SH-SY5Y (cell line): ENCODE data around the gene F9.

Experiments used
- GATA2 ChIP-seq: IDR thresholded peaks from 2 replicates; pipeline ENCODE4 v1.6.1; 2011; ENCODE audit warnings: mild to moderate bottlenecking, low read depth, low read length
- GATA3 ChIP-seq: IDR thresholded peaks from 2 replicates; pipeline ENCODE4 v1.6.1; 2011; ENCODE audit warnings: low read depth, mild to moderate bottlenecking, low read length, moderate library complexity

The F9 gene

DNA sequence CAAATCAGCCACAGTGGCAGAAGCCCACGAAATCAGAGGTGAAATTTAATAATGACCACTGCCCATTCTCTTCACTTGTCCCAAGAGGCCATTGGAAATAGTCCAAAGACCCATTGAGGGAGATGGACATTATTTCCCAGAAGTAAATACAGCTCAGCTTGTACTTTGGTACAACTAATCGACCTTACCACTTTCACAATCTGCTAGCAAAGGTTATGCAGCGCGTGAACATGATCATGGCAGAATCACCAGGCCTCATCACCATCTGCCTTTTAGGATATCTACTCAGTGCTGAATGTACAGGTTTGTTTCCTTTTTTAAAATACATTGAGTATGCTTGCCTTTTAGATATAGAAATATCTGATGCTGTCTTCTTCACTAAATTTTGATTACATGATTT is at the start of gene F9:
TSS of gene F9 (plus strand) at position 190 of the 400 bp plus-strand sequence. CDS start at position 216, 26 bp downstream.
- no peak for TF ChIP-seq GATA3
- no peak for TF ChIP-seq GATA2

DNA sequence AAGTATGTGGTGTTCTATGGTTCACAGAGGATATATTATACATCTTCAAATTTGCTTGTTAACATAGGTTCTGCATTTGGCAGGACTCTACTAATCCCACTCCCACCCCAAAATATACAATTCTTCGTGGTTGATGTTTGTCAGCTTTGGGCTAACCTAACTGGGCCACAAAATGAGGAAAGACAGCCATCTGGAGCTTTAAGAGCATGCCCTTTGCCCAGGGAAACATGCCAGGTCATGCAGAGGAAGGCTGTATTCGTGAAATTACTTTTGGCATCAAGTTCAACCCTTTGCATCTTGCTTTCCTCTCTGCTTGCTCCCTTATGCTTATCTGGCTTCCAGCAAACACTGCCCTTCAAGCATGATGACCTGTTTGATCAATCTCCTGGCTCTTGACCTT is 46.8 kb upstream of the F9 start:
- TF ChIP-seq GATA3 (no peak), GATA2 (no peak)

DNA sequence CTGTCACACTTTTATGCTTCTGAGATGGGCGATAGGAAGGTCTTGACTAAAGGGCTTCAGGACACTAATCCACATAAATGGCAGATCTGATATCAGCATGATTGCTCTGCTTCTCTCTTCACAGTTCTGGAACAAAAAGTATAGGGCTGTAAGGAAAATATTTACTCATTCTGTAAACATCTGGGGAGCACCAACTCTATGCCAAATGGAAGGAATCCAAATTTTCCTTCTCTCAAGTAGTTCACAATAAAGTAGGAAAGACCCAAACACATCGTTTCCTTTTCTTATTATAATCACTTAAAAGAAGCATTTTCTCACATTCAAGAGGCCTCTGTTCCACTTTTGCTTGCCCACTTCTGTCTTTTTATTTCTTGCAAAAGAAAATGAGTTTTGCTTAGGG is 45.9 kb upstream of the F9 start:
- TF ChIP-seq GATA2, result no peak
- TF ChIP-seq GATA3, result no peak

DNA sequence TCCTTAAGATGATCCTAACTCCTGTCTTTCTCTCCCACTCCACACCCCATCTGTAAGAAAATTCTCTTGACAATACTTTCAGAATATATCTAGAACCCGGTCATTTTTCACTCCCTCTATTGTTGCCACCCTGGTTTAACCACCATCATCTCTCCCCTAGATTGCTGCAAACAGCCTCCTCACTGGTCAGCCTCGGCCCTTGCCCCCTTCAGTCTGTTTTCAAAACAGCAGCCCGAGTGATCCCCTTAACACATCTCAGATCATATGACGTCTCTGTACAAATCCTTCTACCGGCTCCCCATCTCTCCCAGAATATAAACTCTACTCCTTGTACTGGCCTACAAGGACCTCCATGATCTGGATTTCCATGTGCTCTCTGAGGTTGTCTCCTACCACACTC is 35.2 kb upstream of the F9 start:
- TF ChIP-seq GATA2, result no peak
- no peak for TF ChIP-seq GATA3

DNA sequence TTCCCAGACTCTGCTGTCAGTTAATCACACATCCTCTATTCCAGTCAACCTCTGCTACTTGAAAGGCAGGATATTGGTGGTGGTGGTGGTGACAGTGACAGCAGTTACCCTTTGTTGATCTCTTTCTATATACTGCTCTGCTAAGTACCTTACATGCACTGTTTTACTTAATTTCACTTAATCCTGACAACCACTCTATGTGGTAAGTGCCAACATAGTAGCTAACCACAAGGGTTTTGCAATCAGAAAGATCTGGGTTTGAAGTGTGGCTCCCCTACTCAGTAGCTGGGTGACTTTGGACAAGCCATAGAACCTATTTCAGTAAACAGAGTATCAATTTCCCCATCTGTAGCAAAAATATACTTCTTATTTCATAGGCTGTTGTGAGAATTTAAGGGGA is 24.2 kb upstream of the F9 start:
- TF ChIP-seq GATA3 (no peak), GATA2 (no peak)

DNA sequence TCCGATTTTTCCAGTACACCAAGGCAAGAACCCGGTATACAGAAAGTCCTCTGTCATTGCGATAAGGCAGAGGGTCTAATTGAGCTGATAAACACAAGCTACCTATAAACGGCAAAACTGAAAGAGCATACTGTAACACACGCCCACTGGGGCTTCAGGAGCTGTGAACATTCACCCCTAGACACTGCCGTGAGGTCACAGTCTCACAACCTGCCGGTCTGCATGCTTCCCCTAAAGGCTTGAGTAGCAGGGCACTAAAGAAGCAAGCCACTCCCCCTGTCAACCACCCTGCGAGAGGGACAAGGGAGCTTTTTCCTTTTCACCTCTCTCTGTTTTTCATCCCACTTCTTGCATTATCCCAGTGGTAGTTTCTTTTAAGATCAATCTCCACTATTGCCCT is 22.4 kb upstream of the F9 start:
- TF ChIP-seq GATA3 (no peak), GATA2 (no peak)

DNA sequence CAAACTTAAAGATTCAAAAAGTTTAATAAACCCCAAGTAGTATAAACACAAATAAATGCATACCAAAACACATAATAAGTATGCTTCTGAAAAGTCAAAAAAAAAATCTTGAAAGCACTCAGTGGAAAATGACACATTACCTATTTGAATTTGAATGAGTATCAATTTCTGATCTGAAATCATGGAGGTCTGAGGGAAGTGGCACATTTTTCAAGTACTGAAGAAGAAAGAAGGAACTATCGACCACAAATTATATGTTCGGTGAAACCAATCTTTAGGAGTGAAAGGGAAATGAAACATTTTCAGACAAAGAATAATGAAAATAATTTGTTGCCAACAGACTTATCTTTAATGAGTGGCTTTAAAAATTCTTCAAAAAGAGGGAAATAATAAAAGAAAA is 12.1 kb upstream of the F9 start:
- TF ChIP-seq GATA3, result no peak
- TF ChIP-seq GATA2, result no peak

DNA sequence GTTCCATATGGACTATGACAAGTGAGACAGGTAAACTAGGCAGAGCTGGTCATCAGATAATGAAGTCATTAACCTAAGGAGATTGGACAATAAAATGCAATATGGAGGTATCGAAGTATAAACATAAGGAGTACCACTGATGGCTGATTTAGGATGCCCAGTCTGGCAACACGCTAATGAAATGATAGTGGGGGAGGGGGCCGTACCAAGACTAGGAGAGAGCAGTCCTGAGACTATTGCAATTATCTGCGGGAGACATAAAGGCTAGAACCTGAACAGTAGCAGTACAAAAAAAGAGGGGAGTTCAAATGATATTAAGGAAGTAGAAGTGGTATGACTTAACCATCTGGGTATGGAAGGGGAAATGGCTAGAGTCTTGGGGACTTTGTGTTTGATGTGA is 2.3 kb downstream of the F9 start:
- TF ChIP-seq GATA3, result no peak
- no peak for TF ChIP-seq GATA2

DNA sequence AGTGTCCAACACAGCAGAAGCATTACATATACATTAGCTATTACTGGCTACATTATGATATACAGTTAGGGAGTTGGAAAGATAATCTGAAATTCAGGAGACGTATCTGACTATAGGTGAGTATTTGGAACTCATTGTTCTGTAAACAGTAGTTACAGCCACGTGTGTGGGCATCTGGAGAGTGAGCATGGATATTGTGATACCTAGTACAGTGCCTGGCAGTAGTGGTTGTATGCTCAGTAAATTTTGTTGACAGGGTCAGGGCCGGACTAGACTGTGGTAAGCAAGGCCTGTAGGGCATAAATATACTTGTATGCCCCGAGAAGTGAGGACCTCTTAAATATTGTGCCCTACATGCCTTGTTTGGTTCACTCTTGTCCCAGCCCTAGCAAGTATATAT is 2.9 kb downstream of the F9 start:
- TF ChIP-seq GATA3 (no peak), GATA2 (no peak)

DNA sequence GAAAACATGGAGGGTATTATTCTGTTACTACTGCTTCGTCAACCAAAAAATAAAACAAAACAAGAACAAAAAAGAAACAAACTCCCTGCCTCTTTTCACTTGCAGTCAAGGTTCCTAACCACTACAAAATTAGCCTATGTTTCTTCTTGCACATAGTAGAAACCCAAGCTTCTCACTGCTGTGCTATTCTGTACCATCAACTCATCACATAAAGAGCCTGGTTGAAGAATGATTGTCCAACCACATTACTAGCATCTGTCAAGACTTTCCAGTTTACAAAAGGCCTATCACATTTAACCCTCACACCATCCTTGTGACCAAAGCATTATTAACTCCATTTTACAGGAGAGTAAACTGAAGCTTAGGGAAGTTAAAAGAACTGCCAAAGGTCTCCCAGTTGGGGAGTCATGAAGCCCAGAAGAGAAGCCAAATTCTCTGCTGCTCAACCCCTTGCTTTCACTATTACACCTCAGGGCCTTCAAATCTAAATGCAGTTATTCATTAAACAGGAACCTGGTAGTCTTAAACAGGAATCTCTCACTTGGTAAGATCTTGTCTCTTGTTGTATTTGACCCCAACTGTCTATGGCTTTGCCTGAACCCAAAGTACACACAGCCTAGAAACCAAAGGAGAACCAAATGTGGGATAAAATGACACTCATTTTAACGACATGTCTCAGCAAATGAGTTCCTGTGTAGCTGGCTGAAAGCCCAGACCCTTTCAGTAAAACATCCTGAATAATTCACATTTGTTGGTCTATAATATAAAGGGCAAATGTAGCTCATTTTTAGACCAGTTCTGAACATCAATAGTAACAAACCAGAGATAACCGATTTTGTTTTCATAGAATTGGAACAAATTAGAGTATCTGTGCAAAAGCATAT is 8.6 kb downstream of the F9 start:
- TF ChIP-seq GATA3 (no peak), GATA2 (no peak)

DNA sequence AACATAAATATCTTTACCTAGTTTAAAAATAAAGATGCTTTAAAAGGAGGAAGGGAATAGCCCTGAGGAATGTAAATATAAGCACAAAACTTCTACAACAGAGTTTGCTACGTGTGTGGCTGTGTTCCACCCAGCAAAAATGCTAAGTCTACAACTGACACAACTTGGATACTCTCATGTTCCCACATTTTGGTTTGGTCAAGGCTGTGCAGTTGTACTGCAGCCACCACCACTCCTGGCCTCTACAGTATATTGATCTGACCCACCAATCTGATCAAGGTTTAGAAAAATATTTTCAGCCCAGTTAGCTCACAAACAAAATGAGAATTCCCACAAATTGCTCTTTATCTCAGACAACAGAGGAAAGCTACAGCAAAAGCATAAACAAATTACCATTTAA is 12.1 kb downstream of the F9 start:
- no peak for TF ChIP-seq GATA3
- no peak for TF ChIP-seq GATA2

DNA sequence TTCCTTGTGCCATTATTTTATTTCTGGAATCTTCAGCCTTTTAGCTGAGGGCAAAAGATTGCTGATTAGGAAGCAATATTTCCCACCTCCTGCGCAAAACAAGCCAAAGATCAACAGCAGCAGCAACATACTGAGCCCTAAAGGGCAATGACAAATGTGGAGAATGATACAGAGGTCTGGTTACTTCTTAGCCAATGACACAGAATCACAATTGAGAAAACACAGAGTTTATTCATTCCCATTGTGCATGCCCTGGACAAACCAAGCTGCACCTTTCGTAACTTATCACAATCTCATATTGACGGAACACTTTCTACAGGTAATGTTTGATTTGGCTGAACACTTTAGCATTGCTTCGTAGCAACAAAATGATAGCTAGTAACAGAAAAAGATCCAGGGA is 13.4 kb downstream of the F9 start:
- no peak for TF ChIP-seq GATA3
- TF ChIP-seq GATA2, result no peak

DNA sequence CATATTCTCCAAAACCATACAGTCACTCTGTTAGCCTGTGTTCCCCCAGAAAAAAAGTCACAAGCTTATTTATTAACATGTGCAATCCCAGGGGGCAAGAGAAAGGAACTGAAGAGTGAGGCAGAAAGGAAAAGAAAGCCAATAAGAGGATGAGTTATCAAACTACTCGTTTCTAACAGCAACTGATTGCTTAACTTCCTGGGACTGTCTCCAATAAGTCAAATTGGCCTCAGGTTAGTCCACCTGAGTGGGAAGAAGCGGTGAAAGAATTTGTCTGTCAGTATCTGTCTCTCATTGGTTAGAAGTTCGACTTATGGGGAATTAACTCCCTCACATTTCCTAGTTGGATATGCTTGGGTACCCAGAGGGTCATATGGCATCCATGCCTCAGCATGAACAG is 14.1 kb downstream of the F9 start:
- TF ChIP-seq GATA3 (no peak), GATA2 (no peak)

DNA sequence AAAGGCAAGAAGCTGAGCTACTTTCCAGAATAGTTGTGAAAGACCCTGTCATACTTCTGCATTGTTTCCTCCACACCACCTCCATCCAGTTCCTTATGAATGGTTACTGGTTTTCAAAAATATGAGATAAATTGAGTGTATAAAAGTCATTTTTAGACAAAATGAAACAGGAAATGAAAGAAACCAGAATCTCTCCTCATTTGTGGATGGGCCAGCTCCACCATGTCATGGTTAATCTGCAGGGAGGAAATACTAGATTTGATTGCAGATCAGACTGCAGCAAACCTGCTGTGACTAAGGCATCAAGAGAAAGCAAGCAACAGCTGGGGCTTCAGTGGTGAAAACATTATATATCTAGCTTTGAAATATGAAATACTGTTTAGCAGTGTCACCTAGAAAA is 23.8 kb downstream of the F9 start:
- no peak for TF ChIP-seq GATA2
- TF ChIP-seq GATA3, result no peak

DNA sequence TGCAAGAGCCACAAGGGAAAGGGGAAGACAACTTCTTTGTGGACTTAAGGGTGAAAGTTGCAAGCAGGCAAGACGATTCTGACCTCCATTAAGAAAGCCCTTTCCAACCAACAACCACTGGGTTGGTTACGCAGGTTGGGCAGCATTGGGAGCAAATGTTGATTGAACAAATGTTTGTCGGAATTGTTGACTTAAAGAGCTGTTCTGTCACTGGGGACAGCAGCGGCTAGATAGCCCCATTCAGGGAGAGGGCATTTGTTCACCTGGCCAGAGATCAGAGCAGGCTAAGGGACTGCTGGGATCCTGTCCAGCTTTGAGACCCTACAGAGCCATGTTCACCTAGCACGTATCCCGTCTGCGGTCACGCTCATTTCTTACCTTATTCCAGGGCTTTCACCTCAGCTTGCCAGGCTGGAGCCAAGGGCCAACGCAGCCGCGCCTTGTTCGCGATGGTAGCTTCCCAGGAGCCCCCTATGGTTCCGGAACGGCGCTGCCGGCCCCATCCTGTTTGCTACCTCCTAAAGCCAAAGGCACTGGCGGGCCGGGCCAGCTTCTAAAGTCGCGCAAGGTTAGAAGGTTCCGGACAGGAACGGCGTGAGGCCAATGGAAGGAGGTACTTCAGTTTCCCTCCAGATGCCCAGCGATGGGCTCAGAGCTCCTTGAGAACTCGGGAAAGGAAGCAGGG is 24.6 kb downstream of the F9 start:
- no peak for TF ChIP-seq GATA3
- no peak for TF ChIP-seq GATA2
